ENCODE results near the gene PILRA. TPM values are rescaled to one million over a fixed set of nuclear protein-coding genes. Genes with fewer than 3 reads are reported as not detected.
A peak's percentile ranks its signal among the peaks of the same experiment; 100 is the strongest.
"Not testable (repeated sequence)": the region's sequence is repeated elsewhere in the genome, so short reads cannot be mapped to it uniquely, and the experiment has no call there.

PILRA gene
- total and polyA plus RNA-seq, 2 donors (not counting 1 experiment from before 2014, with no cell fraction given): 10.3 to 23.0 TPM

- Histone ChIP-seq H4K20me1 (ENCODE audit: control insufficient read depth, insufficient read depth, low read length, poor library complexity, severe bottlenecking) (no peaks in the 10 kb centered on the region), H3K9ac (ENCODE audit: low read length) (no peak overlapping the region), H3K4me2 (replicated peaks; ENCODE audit: low read depth, low read length, poor library complexity, severe bottlenecking) (no peak overlapping the region), H3K27ac (ENCODE audit: low read length in 2 of 2) (no peak overlapping the region), H3K79me2 (ENCODE audit: control insufficient read depth, insufficient read depth, low read length) (no peaks in the 10 kb centered on the region), H3K36me3 (replicated peaks in 1 of 2; ENCODE audit: control extremely low read depth in 1 of 2, control insufficient read depth in 1 of 2, extremely low read depth in 1 of 2, insufficient read depth in 2 of 2, low read length in 1 of 2) (peaks cover 0 to 41% of the 10 kb centered on the region in 2 experiments), H3K4me1 (ENCODE audit: control insufficient read depth in 2 of 2, insufficient read depth in 2 of 2, low read length in 2 of 2) (peaks cover 38 to 46% of the 10 kb centered on the region in 2 donors), H2AFZ (ENCODE audit: insufficient read depth, low read depth, low read length, poor library complexity, severe bottlenecking) (no peak overlapping the region), H3K4me3 (ENCODE audit: control extremely low read depth in 1 of 5, extremely low read depth in 1 of 5, insufficient read depth in 1 of 5, low read depth in 2 of 5, low read length in 4 of 5) (no peak overlapping the region), H3K9me3 (ENCODE audit: control extremely low read depth in 1 of 3, control insufficient read depth in 2 of 3, insufficient read depth in 1 of 3, low read length in 2 of 3) (no peaks in the 10 kb centered on the region), H3K27me3 (replicated peaks in 1 of 4; ENCODE audit: control extremely low read depth in 1 of 4, control insufficient read depth in 3 of 4, insufficient read depth in 4 of 4, low read length in 3 of 4) (no peaks in the 10 kb centered on the region)
- ChIA-PET POLR2A (no interaction called here), CTCF (interaction anchor here (2.0 kb wide), 1 partner anchor 44 kb away, joined by 11 read pairs; no protein-coding TSS in a partner anchor)
- H3K9me3 Mint-ChIP-seq (ENCODE audit: insufficient read depth): no peaks in the 10 kb centered on the region
- H3K27ac Mint-ChIP-seq: peak overlapping the region; percentile 35
- intact Hi-C loops (cut with micrococcal nuclease): no loop called here
- no peak for ATAC-seq (ENCODE audit: low read depth)
- no peak for TF ChIP-seq EZH2 (IDR thresholded peaks at IDR 0.05; ENCODE audit: borderline replicate concordance, insufficient read depth, low read depth, low read length, poor library complexity, severe bottlenecking)
- TF ChIP-seq CTCF (IDR thresholded peaks at IDR 0.05): no peak
- H3K27me3 Mint-ChIP-seq: no peaks in the 10 kb centered on the region
- H3K4me1 Mint-ChIP-seq: peaks cover 55% of the 10 kb centered on the region
- no peak overlapping the region for H3K4me3 Mint-ChIP-seq
- no peak for DNase-seq
Observed at GRCh38 chr7:100363098-100363497, 10.2 kb upstream of the PILRA start.

- H3K27me3 ChIP-seq (replicated peaks in 1 of 4; ENCODE audit: control extremely low read depth in 1 of 4, control insufficient read depth in 3 of 4, insufficient read depth in 4 of 4, low read length in 3 of 4); H3K27ac ChIP-seq (ENCODE audit: low read length in 2 of 2); H3K27ac Mint-ChIP-seq; H3K27me3 Mint-ChIP-seq; H3K9ac ChIP-seq (ENCODE audit: low read length); intact Hi-C loops (cut with micrococcal nuclease); H4K20me1 ChIP-seq (ENCODE audit: control insufficient read depth, insufficient read depth, low read length, poor library complexity, severe bottlenecking); DNase-seq; H3K4me3 ChIP-seq (ENCODE audit: control extremely low read depth in 1 of 5, extremely low read depth in 1 of 5, insufficient read depth in 1 of 5, low read depth in 2 of 5, low read length in 4 of 5); H3K9me3 ChIP-seq (ENCODE audit: control extremely low read depth in 1 of 3, control insufficient read depth in 2 of 3, insufficient read depth in 1 of 3, low read length in 2 of 3); H3K4me2 ChIP-seq (replicated peaks; ENCODE audit: low read depth, low read length, poor library complexity, severe bottlenecking); H3K79me2 ChIP-seq (ENCODE audit: control insufficient read depth, insufficient read depth, low read length); POLR2A ChIA-PET; H3K4me3 Mint-ChIP-seq; H3K9me3 Mint-ChIP-seq (ENCODE audit: insufficient read depth); H2AFZ ChIP-seq (ENCODE audit: insufficient read depth, low read depth, low read length, poor library complexity, severe bottlenecking); ATAC-seq (ENCODE audit: low read depth): not testable (repeated sequence)
- peaks cover 55% of the 10 kb centered on the region for H3K4me1 Mint-ChIP-seq
- CTCF ChIA-PET: interaction anchor here (2.3 kb wide), 1 partner anchor 43 kb away, joined by 21 read pairs; no protein-coding TSS in a partner anchor
- peaks cover 0 to 39% of the 10 kb centered on the region in 2 experiments for H3K36me3 ChIP-seq (replicated peaks in 1 of 2; ENCODE audit: control extremely low read depth in 1 of 2, control insufficient read depth in 1 of 2, extremely low read depth in 1 of 2, insufficient read depth in 2 of 2, low read length in 1 of 2)
- H3K4me1 ChIP-seq (ENCODE audit: control insufficient read depth in 2 of 2, insufficient read depth in 2 of 2, low read length in 2 of 2): peaks cover 39 to 46% of the 10 kb centered on the region in 2 donors
- WGBS (ENCODE audit: insufficient coverage): 97% methylated on average over 5 of the region's 7 CpGs
Observed at GRCh38 chr7:100363797-100364196, 9.5 kb upstream of the PILRA start.

Measured in B cell (primary cell).